H9 (cell line): ENCODE results near the gene EPB41L4B. TPM values are rescaled to one million over a fixed set of nuclear protein-coding genes. Genes with fewer than 3 reads are reported as not detected.
"Not testable (repeated sequence)": the region's sequence is repeated elsewhere in the genome, so short reads cannot be mapped to it uniquely, and the experiment has no call there.

Experiments
- DNase-seq: peaks from one replicate; pipeline ENCODE4 v3.0.0-alpha.2; 2017
- H2AFZ ChIP-seq: one replicate; pipeline ENCODE4 v1.6.1; 2013; ENCODE audit warnings: mild to moderate bottlenecking, low read length, control low read depth, moderate library complexity
- H2AK5ac ChIP-seq: 2 replicates; pipeline ENCODE4 v1.6.1; 2013; ENCODE audit warnings: low read length, control low read depth, mixed read lengths; ENCODE audit not compliant: insufficient read length
- H2BK120ac ChIP-seq: one replicate; pipeline ENCODE4 v1.6.1; 2013; ENCODE audit warnings: low read depth, mild to moderate bottlenecking, low read length, control low read depth, inconsistent platforms; ENCODE audit not compliant: poor library complexity, severe bottlenecking
- H2BK12ac ChIP-seq: 2 replicates; pipeline ENCODE4 v1.6.1; 2013; ENCODE audit warnings: low read length, control low read depth, mixed read lengths, low read depth; ENCODE audit not compliant: insufficient read length
- H2BK15ac ChIP-seq: 2 replicates; pipeline ENCODE4 v1.6.1; 2013; ENCODE audit warnings: low read depth, low read length, control low read depth
- H2BK20ac ChIP-seq: one replicate; pipeline ENCODE4 v1.6.1; 2013; ENCODE audit warnings: low read depth, mild to moderate bottlenecking, low read length, control low read depth, inconsistent platforms; ENCODE audit not compliant: poor library complexity, severe bottlenecking
- H2BK5ac ChIP-seq: 2 replicates; pipeline ENCODE4 v1.6.1; 2013; ENCODE audit warnings: low read length, control low read depth, mixed read lengths; ENCODE audit not compliant: insufficient read length
- H3K14ac ChIP-seq: 2 replicates; pipeline ENCODE4 v1.6.1; 2013; ENCODE audit warnings: low read length, control low read depth; ENCODE audit not compliant: insufficient read depth
- H3K18ac ChIP-seq: 2 replicates; pipeline ENCODE4 v1.6.1; 2013; ENCODE audit warnings: low read depth, mild to moderate bottlenecking, mixed read lengths, low read length, control low read depth; ENCODE audit not compliant: insufficient read length
- H3K23ac ChIP-seq: 2 replicates; pipeline ENCODE4 v1.6.1; 2013; ENCODE audit warnings: low read length, control low read depth, mixed read lengths, low read depth; ENCODE audit not compliant: insufficient read length
- H3K23me2 ChIP-seq: 2 replicates; pipeline ENCODE4 v1.6.1; 2013; ENCODE audit warnings: low read depth, mild to moderate bottlenecking, mixed read lengths, low read length, control low read depth; ENCODE audit not compliant: insufficient read length, poor library complexity, severe bottlenecking
- H3K27ac ChIP-seq: 2 replicates; pipeline ENCODE4 v1.5.1; 2013; ENCODE audit warnings: low read length, control low read depth, mixed read lengths, low read depth; ENCODE audit not compliant: insufficient read length
- H3K27me3 ChIP-seq: 2 replicates; pipeline ENCODE4 v1.6.1; 2013; ENCODE audit warnings: low read length, control low read depth, inconsistent platforms; ENCODE audit not compliant: insufficient read depth
- H3K4ac ChIP-seq: 2 replicates; pipeline ENCODE4 v1.6.1; 2013; ENCODE audit warnings: low read depth, mild to moderate bottlenecking, control low read depth, inconsistent platforms, low read length, moderate library complexity
- H3K4me1 ChIP-seq: 2 replicates; pipeline ENCODE4 v1.6.1; 2013; ENCODE audit warnings: low read length, control low read depth, inconsistent platforms; ENCODE audit not compliant: insufficient read depth
- H3K4me2 ChIP-seq: 2 replicates; pipeline ENCODE4 v1.6.1; 2013; ENCODE audit warnings: low read length, control low read depth, mixed read lengths; ENCODE audit not compliant: insufficient read length, insufficient read depth
- H3K56ac ChIP-seq: 2 replicates; pipeline ENCODE4 v1.6.1; 2013; ENCODE audit warnings: low read depth, mild to moderate bottlenecking, mixed read lengths, low read length, control low read depth; ENCODE audit not compliant: insufficient read length
- H3K79me1 ChIP-seq: 2 replicates; pipeline ENCODE4 v1.6.1; 2013; ENCODE audit warnings: low read depth, mild to moderate bottlenecking, moderate library complexity, low read length, control low read depth, inconsistent platforms; ENCODE audit not compliant: insufficient read depth, poor library complexity, severe bottlenecking
- H3K79me2 ChIP-seq: 2 replicates; pipeline ENCODE4 v1.6.1; 2013; ENCODE audit warnings: low read length, control low read depth, inconsistent platforms; ENCODE audit not compliant: insufficient read depth
- H3K9ac ChIP-seq: 2 replicates; pipeline ENCODE4 v1.6.1; 2013; ENCODE audit warnings: low read length, control low read depth, mixed read lengths; ENCODE audit not compliant: insufficient read length; ENCODE audit errors: extremely low read depth
- H3K9me3 ChIP-seq: one replicate; pipeline ENCODE4 v1.6.1; 2013; ENCODE audit warnings: low read depth, low read length, inconsistent platforms; ENCODE audit not compliant: control insufficient read depth
- H3T11ph ChIP-seq: one replicate; pipeline ENCODE4 v1.6.1; 2013; ENCODE audit warnings: mild to moderate bottlenecking, low read length, control low read depth, inconsistent platforms
- H4K20me1 ChIP-seq: one replicate; pipeline ENCODE4 v1.6.1; 2013; ENCODE audit not compliant: control insufficient read depth, insufficient read length, insufficient read depth
- H4K5ac ChIP-seq: 2 replicates; pipeline ENCODE4 v1.6.1; 2013; ENCODE audit warnings: low read depth, mild to moderate bottlenecking, mixed read lengths, low read length, control low read depth; ENCODE audit not compliant: insufficient read length
- H4K8ac ChIP-seq: replicated peaks from 2 replicates; pipeline ENCODE4 v1.6.1; 2013; ENCODE audit warnings: low read length, control low read depth, mixed read lengths, low read depth; ENCODE audit not compliant: insufficient read length
- H4K91ac ChIP-seq: 2 replicates; pipeline ENCODE4 v1.6.1; 2013; ENCODE audit warnings: low read depth, mild to moderate bottlenecking, moderate library complexity, mixed read lengths, low read length, control low read depth; ENCODE audit not compliant: insufficient read length
- H3K27ac Mint-ChIP-seq, 3 experiments: 2 replicates in 2 of 3; 3 replicates in 1 of 3; pipeline ENCODE4 v1.8.0; 2020 to 2021; ENCODE audit warnings: mixed read lengths in 3 of 3, mild to moderate bottlenecking in 1 of 3, moderate library complexity in 1 of 3
- H3K27me3 Mint-ChIP-seq: 2 replicates; pipeline ENCODE4 v1.8.0; 2021; ENCODE audit warnings: low read depth, mild to moderate bottlenecking, moderate library complexity, mixed read lengths
- H3K36me3 Mint-ChIP-seq, 3 experiments: 2 replicates in 2 of 3; 3 replicates in 1 of 3; pipeline ENCODE4 v1.8.0; 2020 to 2021; ENCODE audit warnings: low read depth in 3 of 3, mixed read lengths in 3 of 3; ENCODE audit not compliant: insufficient read depth in 1 of 3
- H3K4me1 Mint-ChIP-seq, 2 experiments: 2 replicates each; pipeline ENCODE4 v1.8.0; 2020; ENCODE audit warnings: mixed read lengths in 2 of 2
- H3K4me3 Mint-ChIP-seq, 2 experiments: 2 replicates in 1 of 2; 3 replicates in 1 of 2; pipeline ENCODE4 v1.8.0; 2020 to 2021; ENCODE audit warnings: mild to moderate bottlenecking in 2 of 2, mixed read lengths in 2 of 2, moderate library complexity in 1 of 2
- H3K9me3 Mint-ChIP-seq, 2 experiments: 2 replicates in 1 of 2; 3 replicates in 1 of 2; pipeline ENCODE4 v1.8.0; 2020; ENCODE audit warnings: mild to moderate bottlenecking in 2 of 2, mixed read lengths in 2 of 2, moderate library complexity in 1 of 2
- WGBS: extraction: QIAGEN DNeasy Blood & Tissue Kit; methylation state at CpG from one replicate; pipeline ENCODE4 v1.1.7; 2013; ENCODE audit warnings: missing lambda C conversion rate, low lambda C conversion rate, mixed read lengths; ENCODE audit not compliant: insufficient read length; ENCODE audit errors: extremely low coverage; 5-methylcytosine and 5-hydroxymethylcytosine counted together
- total RNA-seq: library from RNA; stranded (reverse); gene quantifications from 2 replicates; pipeline ENCODE4 v1.2.1, GENCODE V29; 2021
- TF ChIP-seq, protein P1 (sequence below): fragments of 200-600 bp; sonication (generic); conservative IDR thresholded peaks from 3 replicates; pipeline ENCODE4 v1.8.0; 2021; ENCODE audit warnings: antibody characterized with exemption, mild to moderate bottlenecking

EPB41L4B gene
- total RNA-seq, 1 experiment from 2014 or later, result 18.9 TPM

DNA sequence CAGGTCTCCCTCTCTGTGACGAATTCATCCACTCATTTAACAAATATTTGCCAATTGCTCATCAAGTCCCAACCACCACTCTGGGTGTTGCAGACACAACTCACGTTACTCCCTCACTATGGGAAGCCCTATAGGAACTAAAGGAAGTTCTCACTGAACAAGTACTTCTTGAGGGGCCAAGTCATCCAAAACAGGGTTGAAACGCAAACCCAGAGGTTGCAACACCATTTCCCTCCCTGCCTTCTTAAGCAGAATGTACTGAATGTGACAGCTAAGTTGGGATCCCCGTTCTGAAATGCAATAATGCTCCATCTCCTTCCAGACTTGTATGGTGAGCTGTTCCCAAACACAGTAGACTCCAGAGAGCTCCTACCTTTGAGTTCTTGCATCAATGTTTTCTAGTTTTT lies 34.3 kb downstream of the EPB41L4B start:
- H3K56ac ChIP-seq, result no peak overlapping the region
- no peaks in the 10 kb centered on the region for H4K20me1 ChIP-seq
- Mint-ChIP-seq H3K36me3 (peaks cover 0 to 3% (median 0%) of the 10 kb centered on the region in 3 experiments; a peak in 3 of 7 replicates), H3K27ac (no peak overlapping the region), H3K4me3 (no peak overlapping the region), H3K27me3 (no peaks in the 10 kb centered on the region), H3K9me3 (no peaks in the 10 kb centered on the region), H3K4me1 (peaks cover 10 to 15% of the 10 kb centered on the region in 2 experiments)
- TF ChIP-seq, protein P1, sequence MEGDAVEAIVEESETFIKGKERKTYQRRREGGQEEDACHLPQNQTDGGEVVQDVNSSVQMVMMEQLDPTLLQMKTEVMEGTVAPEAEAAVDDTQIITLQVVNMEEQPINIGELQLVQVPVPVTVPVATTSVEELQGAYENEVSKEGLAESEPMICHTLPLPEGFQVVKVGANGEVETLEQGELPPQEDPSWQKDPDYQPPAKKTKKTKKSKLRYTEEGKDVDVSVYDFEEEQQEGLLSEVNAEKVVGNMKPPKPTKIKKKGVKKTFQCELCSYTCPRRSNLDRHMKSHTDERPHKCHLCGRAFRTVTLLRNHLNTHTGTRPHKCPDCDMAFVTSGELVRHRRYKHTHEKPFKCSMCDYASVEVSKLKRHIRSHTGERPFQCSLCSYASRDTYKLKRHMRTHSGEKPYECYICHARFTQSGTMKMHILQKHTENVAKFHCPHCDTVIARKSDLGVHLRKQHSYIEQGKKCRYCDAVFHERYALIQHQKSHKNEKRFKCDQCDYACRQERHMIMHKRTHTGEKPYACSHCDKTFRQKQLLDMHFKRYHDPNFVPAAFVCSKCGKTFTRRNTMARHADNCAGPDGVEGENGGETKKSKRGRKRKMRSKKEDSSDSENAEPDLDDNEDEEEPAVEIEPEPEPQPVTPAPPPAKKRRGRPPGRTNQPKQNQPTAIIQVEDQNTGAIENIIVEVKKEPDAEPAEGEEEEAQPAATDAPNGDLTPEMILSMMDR, result no peak
- DNase-seq, result no peak
- H3K18ac ChIP-seq, result no peak overlapping the region
- no peak overlapping the region for H2AFZ ChIP-seq
- no peak overlapping the region for H3K14ac ChIP-seq
- H2BK12ac ChIP-seq, result no peak overlapping the region
- H3K23me2 ChIP-seq, result no peaks in the 10 kb centered on the region
- H2BK5ac ChIP-seq, result no peak overlapping the region
- no peaks in the 10 kb centered on the region for H3K9me3 ChIP-seq
- H3K9ac ChIP-seq, result no peak overlapping the region
- H3K27me3 ChIP-seq, result no peaks in the 10 kb centered on the region
- no peaks in the 10 kb centered on the region; the same call in 1 of the 2 replicates for H3K4me1 ChIP-seq
- peaks cover 8% of the 10 kb centered on the region; the same call in 1 of the 2 replicates for H3K79me2 ChIP-seq
- H4K5ac ChIP-seq, result no peak overlapping the region
- H3T11ph ChIP-seq, result no peak overlapping the region
- no peak overlapping the region for H3K4ac ChIP-seq
- H4K91ac ChIP-seq, result no peak overlapping the region
- H2BK20ac ChIP-seq, result no peak overlapping the region
- no peaks in the 10 kb centered on the region for H3K79me1 ChIP-seq
- H3K27ac ChIP-seq, result no peak overlapping the region
- H2BK15ac ChIP-seq, result no peak overlapping the region
- H3K4me2 ChIP-seq, result no peak overlapping the region
- no peak overlapping the region for H2BK120ac ChIP-seq
- H4K8ac ChIP-seq, result no peak overlapping the region
- no peak overlapping the region for H3K23ac ChIP-seq
- WGBS, result no CpG with 5 or more reads among the region's 4 CpGs
- no peak overlapping the region for H2AK5ac ChIP-seq

DNA sequence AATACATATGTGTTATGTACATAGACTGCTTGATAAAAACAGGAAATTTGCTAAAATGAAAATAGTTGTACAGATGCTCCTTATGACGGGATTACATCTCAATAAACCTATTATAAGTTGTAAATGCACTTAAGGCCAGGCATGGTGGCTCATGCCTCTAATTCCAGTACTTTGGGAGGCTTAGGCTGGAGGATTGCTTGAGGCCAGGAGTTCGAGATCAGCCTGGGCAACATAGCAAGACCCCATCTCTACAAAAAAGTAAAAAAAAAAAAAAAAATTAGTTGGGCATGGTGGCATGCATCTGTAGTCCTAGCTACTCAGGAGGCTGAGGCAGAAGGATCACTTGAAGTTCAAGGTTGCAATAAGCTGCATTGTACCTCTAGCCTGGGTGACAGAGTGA lies 37.2 kb downstream of the EPB41L4B start:
- H3K14ac ChIP-seq, H3K56ac ChIP-seq, H4K5ac ChIP-seq, H3K27ac Mint-ChIP-seq, H2AK5ac ChIP-seq, H4K8ac ChIP-seq, H3K79me1 ChIP-seq, H2BK12ac ChIP-seq, H2BK120ac ChIP-seq, H3K36me3 Mint-ChIP-seq, H3K27me3 ChIP-seq, H3K4me1 ChIP-seq, H3K4me3 Mint-ChIP-seq, H2BK15ac ChIP-seq, H2BK5ac ChIP-seq, H3K4me2 ChIP-seq, H2AFZ ChIP-seq, H3K9me3 ChIP-seq, DNase-seq, H3K27me3 Mint-ChIP-seq, H3T11ph ChIP-seq, H3K18ac ChIP-seq, H3K4ac ChIP-seq, H3K23me2 ChIP-seq, H2BK20ac ChIP-seq, H3K23ac ChIP-seq, H3K9ac ChIP-seq, H3K27ac ChIP-seq, H4K20me1 ChIP-seq, H4K91ac ChIP-seq, H3K79me2 ChIP-seq, H3K9me3 Mint-ChIP-seq: not testable (repeated sequence)
- peaks cover 7 to 11% of the 10 kb centered on the region in 2 experiments for H3K4me1 Mint-ChIP-seq
- WGBS, result no CpG with 5 or more reads among the region's 2 CpGs
